OCI-LY1 (cell line): Measurements from ENCODE around the gene AGPS.

Experiments
- H2AFZ ChIP-seq: fragments of 200-600 bp; sonication (generic), shearing (Covaris generic); 2 replicates; pipeline ENCODE4 v1.6.0; 2014; ENCODE audit warnings: antibody characterized with exemption, mild to moderate bottlenecking, low read length
- H3F3A ChIP-seq: fragments of 200-600 bp; sonication (generic), shearing (Covaris generic); 2 replicates; pipeline ENCODE4 v1.6.0; 2014; ENCODE audit warnings: mild to moderate bottlenecking, antibody characterized with exemption, low read length, moderate library complexity; ENCODE audit not compliant: insufficient read depth
- H3K27ac ChIP-seq: fragments of 200-600 bp; sonication (generic); 2 replicates; pipeline ENCODE4 v1.5.1; 2014; ENCODE audit warnings: low read length, mixed run types, mild to moderate bottlenecking, low read depth; ENCODE audit not compliant: poor library complexity, severe bottlenecking
- H3K27me3 ChIP-seq: fragments of 200-600 bp; sonication (generic); 2 replicates; pipeline ENCODE4 v1.6.0; 2014; ENCODE audit warnings: antibody characterized with exemption, mild to moderate bottlenecking, low read length, moderate library complexity; ENCODE audit not compliant: insufficient read depth
- H3K36me3 ChIP-seq: fragments of 200-600 bp; sonication (generic); 2 replicates; pipeline ENCODE4 v1.6.1; 2014; ENCODE audit warnings: mild to moderate bottlenecking, antibody characterized with exemption, low read length, moderate library complexity, mixed read lengths; ENCODE audit not compliant: insufficient read depth
- H3K4me1 ChIP-seq: fragments of 200-600 bp; sonication (generic); 2 replicates; pipeline ENCODE4 v1.5.1; 2014; ENCODE audit warnings: mild to moderate bottlenecking, low read length, moderate library complexity; ENCODE audit not compliant: insufficient read depth, severe bottlenecking
- H3K4me2 ChIP-seq: fragments of 200-600 bp; sonication (generic), shearing (Covaris generic); 2 replicates; pipeline ENCODE4 v1.6.1; 2014; ENCODE audit warnings: low read length
- H3K4me3 ChIP-seq: fragments of 200-600 bp; sonication (generic); 2 replicates; pipeline ENCODE4 v1.5.1; 2014; ENCODE audit warnings: low read length, low read depth, mild to moderate bottlenecking, mixed read lengths; ENCODE audit not compliant: poor library complexity, severe bottlenecking
- H3K79me2 ChIP-seq: fragments of 200-600 bp; shearing (Covaris generic); 2 replicates; pipeline ENCODE4 v1.6.1; 2016; ENCODE audit warnings: mixed run types, low read length, mixed read lengths; ENCODE audit not compliant: insufficient read depth
- H3K9ac ChIP-seq: fragments of 200-600 bp; sonication (generic), shearing (Covaris generic); 2 replicates; pipeline ENCODE4 v1.6.1; 2014; ENCODE audit warnings: mild to moderate bottlenecking, low read length, mixed read lengths
- H3K9me2 ChIP-seq: fragments of 200-600 bp; sonication (generic), shearing (Covaris generic); 2 replicates; pipeline ENCODE4 v1.6.1; 2014; ENCODE audit warnings: low read depth, mild to moderate bottlenecking, low read length, mixed read lengths
- H3K9me3 ChIP-seq: fragments of 200-600 bp; shearing (Covaris generic); 2 replicates; pipeline ENCODE4 v1.6.1; 2014; ENCODE audit warnings: low read length, mixed read lengths
- H4K20me1 ChIP-seq: fragments of 200-600 bp; sonication (generic), shearing (Covaris generic); 2 replicates; pipeline ENCODE4 v1.6.0; 2016; ENCODE audit warnings: mild to moderate bottlenecking, low read length; ENCODE audit not compliant: insufficient read depth
- CTCF ChIP-seq: fragments of 200-600 bp; sonication (generic), shearing (Covaris generic); IDR thresholded peaks from 2 replicates; pipeline ENCODE4 v1.5.1; 2017; ENCODE audit warnings: mild to moderate bottlenecking, antibody characterized with exemption, low read length, moderate library complexity, mixed read lengths
- EZH2 ChIP-seq: fragments of 200-600 bp; sonication (generic), shearing (Covaris generic); IDR thresholded peaks from 2 replicates; pipeline ENCODE4 v1.8.0; 2017; ENCODE audit warnings: borderline replicate concordance, mixed run types, mild to moderate bottlenecking, antibody characterized with exemption, low read length, moderate library complexity, mixed read lengths

The AGPS gene

GRCh38 chr2:177588671-177589070 is 196.1 kb downstream of the AGPS start:
- H3K36me3 ChIP-seq: no peaks in the 10 kb centered on the region
- TF ChIP-seq EZH2: no peak
- no peak for TF ChIP-seq CTCF
- no peak overlapping the region for H3K9ac ChIP-seq
- H3K27me3 ChIP-seq: no peaks in the 10 kb centered on the region
- no peaks in the 10 kb centered on the region for H3F3A ChIP-seq
- H3K4me1 ChIP-seq: no peaks in the 10 kb centered on the region
- H3K9me2 ChIP-seq: no peaks in the 10 kb centered on the region
- no peaks in the 10 kb centered on the region for H4K20me1 ChIP-seq
- H3K9me3 ChIP-seq: no peaks in the 10 kb centered on the region
- no peak overlapping the region for H3K27ac ChIP-seq
- H2AFZ ChIP-seq: no peak overlapping the region
- H3K79me2 ChIP-seq: no peaks in the 10 kb centered on the region
- H3K4me3 ChIP-seq: no peak overlapping the region
- H3K4me2 ChIP-seq: no peak overlapping the region

GRCh38 chr2:177589186-177589585 is 196.6 kb downstream of the AGPS start:
- H3K27ac ChIP-seq: no peak overlapping the region
- TF ChIP-seq CTCF (no peak), EZH2 (no peak)
- H3K27me3 ChIP-seq: no peaks in the 10 kb centered on the region
- H3K4me3 ChIP-seq: no peak overlapping the region
- no peaks in the 10 kb centered on the region for H3K9me3 ChIP-seq
- no peak overlapping the region for H2AFZ ChIP-seq
- no peaks in the 10 kb centered on the region for H3K36me3 ChIP-seq
- no peaks in the 10 kb centered on the region for H3F3A ChIP-seq
- no peaks in the 10 kb centered on the region for H3K79me2 ChIP-seq
- no peaks in the 10 kb centered on the region for H4K20me1 ChIP-seq
- H3K4me1 ChIP-seq: no peaks in the 10 kb centered on the region
- H3K9me2 ChIP-seq: no peaks in the 10 kb centered on the region
- H3K9ac ChIP-seq: no peak overlapping the region
- no peak overlapping the region for H3K4me2 ChIP-seq

GRCh38 chr2:177592397-177592796 is 199.8 kb downstream of the AGPS start:
- Histone ChIP-seq H3K4me2 (no peak overlapping the region), H3K27ac (no peak overlapping the region), H4K20me1 (no peaks in the 10 kb centered on the region), H2AFZ (no peak overlapping the region), H3K4me1 (no peaks in the 10 kb centered on the region), H3K9me3 (no peaks in the 10 kb centered on the region), H3K9me2 (no peaks in the 10 kb centered on the region), H3K9ac (no peak overlapping the region), H3K4me3 (no peak overlapping the region), H3K36me3 (no peaks in the 10 kb centered on the region), H3K27me3 (no peaks in the 10 kb centered on the region), H3K79me2 (no peaks in the 10 kb centered on the region), H3F3A (no peaks in the 10 kb centered on the region)
- no peak for TF ChIP-seq EZH2
- TF ChIP-seq CTCF: no peak
